Activated CD4-positive, alpha-beta memory T cell treated with anti-CD3 and anti-CD28 coated beads, Interleukin-2, amount 10 ng/mL, durations not matched to agents 7 days and 5 days (primary cell): ENCODE data around the gene BAHCC1. TPM values are rescaled to one million over a fixed set of nuclear protein-coding genes. Genes with fewer than 3 reads are reported as not detected.

Experiments
- CTCF ChIA-PET: fragments of 350-600 bp; sonication (Branson Sonifier 250); formaldehyde crosslinking; loops from one replicate; lab custom pipeline; 2021; ENCODE audit warnings: antibody characterized with exemption, inconsistent platforms; lab: Charles Lee
- POLR2A ChIA-PET: fragments of 350-600 bp; sonication (Branson Sonifier 250); formaldehyde crosslinking; loops from one replicate; lab custom pipeline; 2021; ENCODE audit warnings: antibody characterized with exemption; lab: Charles Lee
- DNase-seq: peaks from one replicate; pipeline ENCODE4 v3.0.0-alpha.2; 2020
- H3K27ac Mint-ChIP-seq: one replicate; pipeline ENCODE4 v1.8.0; 2021; ENCODE audit warnings: mild to moderate bottlenecking, mixed read lengths
- H3K27me3 Mint-ChIP-seq: one replicate; pipeline ENCODE4 v1.8.0; 2021; ENCODE audit warnings: mixed read lengths
- H3K36me3 Mint-ChIP-seq: one replicate; pipeline ENCODE4 v1.8.0; 2021; ENCODE audit warnings: low read depth, mixed read lengths
- H3K4me1 Mint-ChIP-seq: one replicate; pipeline ENCODE4 v1.8.0; 2021; ENCODE audit warnings: mixed read lengths
- H3K4me3 Mint-ChIP-seq: one replicate; pipeline ENCODE4 v1.8.0; 2021; ENCODE audit warnings: mild to moderate bottlenecking, mixed read lengths
- H3K9me3 Mint-ChIP-seq: one replicate; pipeline ENCODE4 v1.8.0; 2021; ENCODE audit warnings: mixed read lengths
- total RNA-seq, 2 experiments: library from RNA; stranded (reverse); gene quantifications; one replicate each; pipeline ENCODE4 v1.2.3, GENCODE V29; 2021

The BAHCC1 gene
- total RNA-seq, 2 experiments from 2014 or later: 0.15 to 0.18 TPM

GRCh38 chr17:81483085-81483861, 88.0 kb downstream of the BAHCC1 start:
- Mint-ChIP-seq H3K4me3 (no peak overlapping the region), H3K9me3 (no peaks in the 10 kb centered on the region), H3K27ac (no peak overlapping the region), H3K27me3 (peaks cover 34% of the 10 kb centered on the region), H3K4me1 (peaks cover 13% of the 10 kb centered on the region), H3K36me3 (no peaks in the 10 kb centered on the region)
- ChIA-PET POLR2A (interaction anchor here (2.1 kb wide), 1 partner anchor 188 kb away, joined by 8 read pairs; the partner anchor contains the start of gene SLC38A10), CTCF (interaction anchor here (1.4 to 1.9 kb wide), 3 partner anchors 36 to 382 kb away, joined by 3 to 13 read pairs (median 3); no protein-coding TSS in a partner anchor)
- DNase-seq: no peak

- ChIA-PET CTCF (interaction anchor here (1.3 to 1.9 kb wide), 4 partner anchors 14 to 382 kb away, joined by 3 to 13 read pairs (median 4); no protein-coding TSS in a partner anchor), POLR2A (interaction anchor here (1.1 to 2.1 kb wide), 4 partner anchors 27 to 196 kb away, joined by 4 to 10 read pairs (median 6); partner anchors contain the start of genes BAHCC1 and SLC38A10)
- Mint-ChIP-seq H3K36me3 (no peaks in the 10 kb centered on the region), H3K4me3 (no peak overlapping the region), H3K27ac (no peak overlapping the region), H3K9me3 (no peaks in the 10 kb centered on the region), H3K4me1 (peaks cover 13% of the 10 kb centered on the region), H3K27me3 (peaks cover 34% of the 10 kb centered on the region)
- DNase-seq: no peak
Measured at GRCh38 chr17:81483862-81484194, 88.6 kb downstream of the BAHCC1 start.

- H3K9me3 Mint-ChIP-seq: no peaks in the 10 kb centered on the region
- peak overlapping the region; percentile 21 for H3K4me3 Mint-ChIP-seq
- peak; percentile 89 for DNase-seq
- no peak overlapping the region for H3K27ac Mint-ChIP-seq
- no peaks in the 10 kb centered on the region for H3K36me3 Mint-ChIP-seq
- CTCF ChIA-PET: interaction anchor here (0.6 to 1.9 kb wide), 18 partner anchors 13 to 383 kb away, joined by 3 to 13 read pairs (median 3); partner anchors contain the start of genes BAHCC1, FAAP100, SLC38A10 and TEPSIN
- peaks cover 34% of the 10 kb centered on the region for H3K27me3 Mint-ChIP-seq
- peaks cover 13% of the 10 kb centered on the region for H3K4me1 Mint-ChIP-seq
- POLR2A ChIA-PET: interaction anchor here (1.1 to 2.1 kb wide), 8 partner anchors 15 to 342 kb away, joined by 3 to 14 read pairs (median 6); partner anchors contain the start of genes ACTG1, BAHCC1 and SLC38A10
Measured at GRCh38 chr17:81484195-81484979, 89.1 kb downstream of the BAHCC1 start.

DNA sequence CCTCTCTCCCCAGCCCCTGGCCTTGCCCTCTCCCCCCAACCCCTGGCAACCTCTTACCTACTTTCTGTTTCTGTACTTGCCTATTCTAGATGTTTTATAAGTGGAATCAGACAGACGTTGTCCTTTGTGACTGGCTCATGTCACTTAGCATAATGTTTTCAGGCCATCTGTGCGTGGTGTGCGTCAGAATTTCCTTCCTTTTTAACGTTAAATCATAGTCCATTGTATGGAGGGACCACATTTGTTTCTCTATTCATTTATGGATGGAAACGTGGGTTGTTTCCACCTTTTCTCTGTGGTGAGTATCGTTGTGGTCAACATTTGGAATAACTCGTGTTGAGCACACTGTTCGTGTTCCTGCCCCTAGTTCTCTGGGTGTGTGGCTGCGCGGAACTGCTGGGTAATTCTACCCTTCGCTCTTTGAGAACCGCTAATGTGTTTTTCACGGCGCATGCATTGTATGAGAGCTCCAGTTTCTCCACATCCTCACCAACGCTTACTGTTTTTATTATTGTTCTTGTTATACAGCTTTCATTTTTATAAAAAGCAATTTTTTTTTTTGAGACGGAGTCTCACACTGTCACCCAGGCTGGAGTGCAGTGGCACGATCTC, 91.0 kb downstream of the BAHCC1 start:
- Mint-ChIP-seq H3K4me1 (peaks cover 14% of the 10 kb centered on the region), H3K27me3 (peaks cover 24% of the 10 kb centered on the region), H3K9me3 (no peaks in the 10 kb centered on the region), H3K36me3 (no peaks in the 10 kb centered on the region), H3K4me3 (no peak overlapping the region), H3K27ac (no peak overlapping the region)
- ChIA-PET CTCF (no interaction called here), POLR2A (no interaction called here)
- DNase-seq: no peak

DNA sequence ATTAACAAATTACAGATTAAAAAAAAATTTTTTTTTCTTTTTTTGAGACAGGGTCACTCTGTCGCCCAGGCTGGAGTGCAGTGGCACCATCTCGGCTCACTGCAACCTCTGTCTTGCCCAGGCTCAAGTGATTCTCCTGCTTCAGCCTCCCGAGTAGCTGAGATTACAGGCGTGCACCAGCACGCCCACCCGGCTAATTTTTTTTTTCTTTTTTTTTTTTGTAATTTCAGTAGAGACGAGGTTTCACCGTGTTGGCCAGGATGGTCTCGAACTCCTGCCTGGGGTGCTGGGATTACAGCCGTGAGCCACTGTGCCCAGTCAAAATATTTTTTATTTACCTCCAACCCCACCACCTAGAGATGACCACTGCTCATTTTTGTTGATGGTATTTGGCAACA, 91.8 kb downstream of the BAHCC1 start:
- H3K4me1 Mint-ChIP-seq: peaks cover 9% of the 10 kb centered on the region
- CTCF ChIA-PET: no interaction called here
- DNase-seq: no peak
- POLR2A ChIA-PET: interaction anchor here (1.0 to 1.7 kb wide), 3 partner anchors 22 to 28 kb away, joined by 3 to 8 read pairs (median 3); partner anchors contain the start of gene ACTG1
- H3K36me3 Mint-ChIP-seq: no peaks in the 10 kb centered on the region
- H3K27me3 Mint-ChIP-seq: peaks cover 18% of the 10 kb centered on the region
- no peak overlapping the region for H3K27ac Mint-ChIP-seq
- no peaks in the 10 kb centered on the region for H3K9me3 Mint-ChIP-seq
- H3K4me3 Mint-ChIP-seq: peak overlapping the region; percentile 39

DNA sequence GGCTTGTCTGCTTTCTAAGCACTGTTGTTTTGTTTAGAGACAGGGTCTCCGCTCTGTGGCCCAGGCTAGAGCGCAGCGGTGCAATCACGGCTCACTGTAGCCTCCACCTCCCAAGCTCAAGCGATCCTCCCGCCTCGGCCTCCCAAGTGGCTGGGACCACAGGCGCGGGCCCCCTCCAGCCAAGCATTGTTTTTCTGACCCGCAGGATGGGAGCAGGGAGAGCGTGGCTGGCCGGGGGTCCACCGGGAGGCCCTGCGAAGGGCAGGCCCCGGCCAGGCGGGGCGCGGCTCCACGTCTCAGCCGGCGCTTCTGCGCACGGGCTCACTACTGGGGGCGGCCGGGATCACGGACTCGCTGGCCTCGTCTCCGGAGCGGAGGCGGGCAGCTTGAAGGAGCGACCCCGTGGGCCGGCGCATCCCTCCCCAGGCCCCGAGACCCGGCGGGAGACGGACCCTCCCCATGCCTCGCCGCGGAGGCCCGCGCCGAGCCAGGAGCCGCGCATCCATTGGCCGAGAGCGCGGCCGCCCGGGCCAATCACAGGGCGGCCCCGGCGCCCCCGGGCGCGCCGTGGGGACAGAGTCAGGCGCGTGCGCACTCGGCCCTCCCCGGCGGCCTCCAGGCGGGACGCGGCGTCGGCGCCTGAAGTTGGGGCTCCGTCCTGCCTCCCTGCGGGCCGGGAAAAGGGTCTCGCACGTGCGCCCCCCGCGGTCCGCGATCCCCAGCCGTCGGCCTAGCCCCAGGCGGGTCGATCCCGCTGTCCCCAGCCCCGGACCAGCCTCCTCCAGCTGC, 92.4 kb downstream of the BAHCC1 start:
- DNase-seq: peak; percentile 81
- Mint-ChIP-seq H3K27ac (no peak overlapping the region), H3K4me3 (peak overlapping the region; percentile 39), H3K4me1 (peaks cover 9% of the 10 kb centered on the region), H3K36me3 (no peaks in the 10 kb centered on the region), H3K9me3 (no peaks in the 10 kb centered on the region), H3K27me3 (peaks cover 15% of the 10 kb centered on the region)
- CTCF ChIA-PET: no interaction called here
- POLR2A ChIA-PET: interaction anchor here (1.0 to 1.7 kb wide), 3 partner anchors 21 to 28 kb away, joined by 3 to 8 read pairs (median 3); partner anchors contain the start of gene ACTG1

GRCh38 chr17:81488276-81488860, 93.1 kb downstream of the BAHCC1 start:
- H3K4me1 Mint-ChIP-seq: peaks cover 8% of the 10 kb centered on the region
- no peak overlapping the region for H3K27ac Mint-ChIP-seq
- no peaks in the 10 kb centered on the region for H3K9me3 Mint-ChIP-seq
- DNase-seq: no peak
- CTCF ChIA-PET: no interaction called here
- no peak overlapping the region for H3K4me3 Mint-ChIP-seq
- POLR2A ChIA-PET: interaction anchor here (1.6 to 2.1 kb wide), 3 partner anchors 20 to 30 kb away, joined by 4 to 8 read pairs (median 7); no protein-coding TSS in a partner anchor
- no peaks in the 10 kb centered on the region for H3K36me3 Mint-ChIP-seq
- H3K27me3 Mint-ChIP-seq: peaks cover 13% of the 10 kb centered on the region

DNA sequence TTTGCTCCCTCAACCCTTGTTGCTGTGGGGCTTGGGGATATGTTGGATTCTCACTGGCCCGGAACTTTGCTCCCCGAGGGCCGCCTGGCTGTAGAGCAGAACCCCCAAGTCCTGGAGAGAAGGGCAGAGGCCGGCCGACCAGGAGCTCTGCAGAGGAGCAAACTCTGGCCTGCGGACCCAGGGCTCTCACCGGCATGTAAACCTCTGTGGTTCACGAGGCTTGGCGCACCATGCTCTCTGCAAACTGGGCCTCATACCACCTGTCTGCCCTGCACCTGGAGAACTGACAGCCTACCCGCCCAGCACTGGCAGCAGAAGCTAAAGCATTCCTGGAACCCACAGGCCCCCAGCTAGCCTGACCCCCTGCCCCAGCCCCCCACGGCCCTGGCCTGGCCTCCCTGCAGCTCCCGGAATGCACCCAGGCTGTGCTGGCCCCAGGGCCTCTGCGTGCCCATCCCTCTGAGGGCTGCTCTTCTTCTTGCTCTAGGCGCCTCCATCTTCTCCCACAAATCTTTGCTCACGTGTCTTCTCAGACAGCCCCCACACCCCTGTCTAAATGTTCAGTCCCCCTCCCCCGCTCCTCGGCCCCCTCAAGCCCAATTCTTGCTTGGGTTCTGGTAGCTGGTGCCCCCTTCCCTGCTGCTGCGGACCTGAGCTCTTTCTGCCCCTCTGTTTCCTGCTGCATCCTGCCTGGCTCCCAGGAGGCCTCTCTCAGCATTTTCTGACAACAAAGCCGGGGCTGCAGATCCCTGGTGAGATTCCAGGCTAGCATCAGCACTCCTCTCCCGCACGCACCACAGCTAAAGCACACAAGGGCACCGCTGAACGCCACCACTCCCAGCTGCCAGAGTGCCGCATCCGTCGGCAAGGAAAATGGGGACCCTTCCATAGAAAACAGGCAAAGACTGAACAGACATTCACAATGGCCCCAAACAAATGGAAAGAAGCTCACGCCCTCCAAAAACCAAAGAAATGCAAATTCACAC, 94.0 kb downstream of the BAHCC1 start:
- Mint-ChIP-seq H3K4me1 (peaks cover 8% of the 10 kb centered on the region), H3K36me3 (no peaks in the 10 kb centered on the region), H3K27me3 (peaks cover 14% of the 10 kb centered on the region), H3K9me3 (no peaks in the 10 kb centered on the region), H3K27ac (peak overlapping the region; percentile 35), H3K4me3 (peak overlapping the region; percentile 41)
- no peak for DNase-seq
- CTCF ChIA-PET: interaction anchor here (0.5 to 1.3 kb wide), 3 partner anchors 9 to 173 kb away, joined by 3 read pairs; no protein-coding TSS in a partner anchor
- POLR2A ChIA-PET: interaction anchor here (1.6 to 2.1 kb wide), 3 partner anchors 19 to 29 kb away, joined by 4 to 7 read pairs (median 6); no protein-coding TSS in a partner anchor

GRCh38 chr17:81489998-81490992, 95.0 kb downstream of the BAHCC1 start:
- Mint-ChIP-seq H3K4me3 (no peak overlapping the region), H3K27ac (no peak overlapping the region), H3K27me3 (peaks cover 20% of the 10 kb centered on the region), H3K9me3 (no peaks in the 10 kb centered on the region), H3K36me3 (no peaks in the 10 kb centered on the region), H3K4me1 (peaks cover 14% of the 10 kb centered on the region)
- ChIA-PET POLR2A (interaction anchor here (1.6 to 2.1 kb wide), 3 partner anchors 18 to 28 kb away, joined by 4 to 7 read pairs (median 6); no protein-coding TSS in a partner anchor), CTCF (interaction anchor here (1.3 kb wide), 1 partner anchor 111 kb away, joined by 3 read pairs; no protein-coding TSS in a partner anchor)
- no peak for DNase-seq

GRCh38 chr17:81491181-81491581, 95.9 kb downstream of the BAHCC1 start:
- Mint-ChIP-seq H3K4me3 (no peak overlapping the region), H3K27me3 (peaks cover 17% of the 10 kb centered on the region), H3K27ac (no peak overlapping the region), H3K4me1 (peaks cover 10% of the 10 kb centered on the region), H3K9me3 (no peaks in the 10 kb centered on the region), H3K36me3 (no peaks in the 10 kb centered on the region)
- ChIA-PET CTCF (no interaction called here), POLR2A (interaction anchor here (1.2 to 2.0 kb wide), 2 partner anchors 17 kb away, joined by 3 to 6 read pairs; no protein-coding TSS in a partner anchor)
- DNase-seq: no peak
